ENCODE data around the gene B3GAT1.

GRCh38 chr11:134416726-134417125 is 4.7 kb upstream of the B3GAT1 start:
- no peak for TF ChIP-seq POLR2AphosphoS5 (IDR thresholded peaks at IDR 0.05; ENCODE audit: low read depth, low read length)
- no peak for TF ChIP-seq CTCF (IDR thresholded peaks at IDR 0.05 in 2 of 3, conservative IDR thresholded peaks at IDR 0.05 in 1 of 3; ENCODE audit: borderline replicate concordance in 1 of 3, insufficient read depth in 1 of 3, low read depth in 2 of 3, low read length in 2 of 3)
- TF ChIP-seq YY1 (IDR thresholded peaks at IDR 0.05; ENCODE audit: extremely low read depth, insufficient replicate concordance, low read depth, low read length) = no peak

Measured in HCT116 (cell line).